NCI-H1092 (cell line): Measurements from ENCODE around the gene TMF1.
A peak's percentile ranks its signal among the peaks of the same experiment; 100 is the strongest.

Experiments used
- DNase-seq: peaks from one replicate; lab custom pipeline; 2025; lab: John Stamatoyannopoulos, UW

The TMF1 gene

GRCh38 chr3:68977486-68978167, 74.5 kb downstream of the TMF1 start:
- DNase-seq = no peak

- DNase-seq = no peak
Observed at GRCh38 chr3:68974711-68975110, 77.4 kb downstream of the TMF1 start.

- no peak for DNase-seq
Observed at GRCh38 chr3:68973639-68974038, 78.5 kb downstream of the TMF1 start.

GRCh38 chr3:68972358-68972979, 79.7 kb downstream of the TMF1 start:
- DNase-seq = peak; percentile 39
